ENCODE data around the gene CDO1. TPM values are rescaled to one million over a fixed set of nuclear protein-coding genes. Genes with fewer than 3 reads are reported as not detected.
"Not testable (repeated sequence)": the region's sequence is repeated elsewhere in the genome, so short reads cannot be mapped to it uniquely, and the experiment has no call there.

CDO1 gene
- total RNA-seq, 1 donor from 2014 or later, result 26.8 TPM

GRCh38 chr5:115829913-115830312 lies 13.5 kb upstream of the CDO1 start:
- DNase-seq, result no peak

DNA sequence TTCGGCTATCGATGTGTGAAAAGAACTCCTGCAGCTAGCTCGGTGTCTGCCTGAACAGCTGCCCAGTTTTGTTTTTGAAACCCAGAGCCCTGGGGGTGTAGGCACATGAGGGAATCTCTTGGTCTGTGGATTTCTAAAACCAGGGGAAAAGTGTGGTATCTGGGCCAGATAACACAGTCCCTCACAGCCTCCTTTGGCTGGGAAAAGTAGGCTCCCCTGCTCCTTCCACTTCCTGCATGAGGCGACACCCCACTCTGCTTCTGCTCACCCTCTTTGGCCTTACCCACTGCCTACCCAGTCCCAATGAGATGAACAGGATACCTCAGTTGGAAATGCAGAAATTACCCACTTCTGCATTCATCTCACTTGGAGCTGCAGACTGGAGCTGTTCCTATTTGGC lies 9.5 kb upstream of the CDO1 start:
- no peak for DNase-seq

GRCh38 chr5:115824983-115825382 lies 8.5 kb upstream of the CDO1 start:
- not testable (repeated sequence) for DNase-seq

DNA sequence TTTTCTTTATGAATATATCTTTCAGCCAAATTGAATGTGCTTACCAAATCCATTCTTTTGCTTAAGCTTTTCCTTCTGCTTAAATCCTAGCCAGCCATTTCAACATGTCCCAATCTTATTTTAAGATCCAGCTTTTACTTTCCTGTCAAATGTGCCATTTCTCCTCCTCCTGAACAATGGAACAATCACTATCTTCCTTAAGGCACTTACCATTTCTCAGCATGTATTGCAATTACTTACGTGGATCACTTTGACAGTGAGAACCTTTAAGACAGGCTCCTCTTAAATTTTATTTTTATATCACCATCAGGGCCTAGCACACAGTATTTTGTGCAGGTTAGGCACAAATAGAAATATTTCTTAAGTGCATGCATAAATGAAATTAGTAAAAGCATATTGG lies 4.4 kb upstream of the CDO1 start:
- no peak for DNase-seq

- DNase-seq, result no peak
These were observed 2.4 kb upstream of the CDO1 start for GRCh38 chr5:115818821-115819220.

GRCh38 chr5:115817386-115817785 lies 927 bp upstream of the CDO1 start:
- DNase-seq, result no peak

DNA sequence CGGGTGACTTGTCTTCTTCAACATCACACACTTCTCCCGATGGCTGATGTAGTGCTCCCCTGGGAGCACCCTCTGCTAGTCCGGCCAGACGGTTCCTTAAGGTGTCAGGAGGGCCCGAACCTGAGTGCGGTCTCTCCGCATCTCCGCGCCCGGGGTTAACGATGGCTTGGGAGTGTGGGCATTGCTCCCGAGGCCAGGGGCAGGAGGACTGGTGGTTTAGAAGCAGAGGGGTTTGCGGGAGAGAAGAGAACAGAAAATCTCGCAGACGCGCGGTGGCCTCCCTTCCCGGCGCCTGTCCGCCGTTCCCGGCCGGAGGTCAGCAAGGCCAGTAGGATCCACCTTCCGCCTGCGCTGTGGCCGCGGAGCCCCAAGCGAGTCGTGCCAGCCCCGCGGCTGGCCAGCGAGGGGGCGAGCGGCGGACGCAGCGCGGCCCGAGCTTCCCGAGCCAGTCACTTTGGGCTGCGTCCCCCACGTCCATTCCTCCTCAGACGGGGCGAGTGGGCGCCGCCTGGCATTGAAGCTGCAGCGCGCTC lies 700 bp downstream of the CDO1 start:
- no peak for DNase-seq

DNA sequence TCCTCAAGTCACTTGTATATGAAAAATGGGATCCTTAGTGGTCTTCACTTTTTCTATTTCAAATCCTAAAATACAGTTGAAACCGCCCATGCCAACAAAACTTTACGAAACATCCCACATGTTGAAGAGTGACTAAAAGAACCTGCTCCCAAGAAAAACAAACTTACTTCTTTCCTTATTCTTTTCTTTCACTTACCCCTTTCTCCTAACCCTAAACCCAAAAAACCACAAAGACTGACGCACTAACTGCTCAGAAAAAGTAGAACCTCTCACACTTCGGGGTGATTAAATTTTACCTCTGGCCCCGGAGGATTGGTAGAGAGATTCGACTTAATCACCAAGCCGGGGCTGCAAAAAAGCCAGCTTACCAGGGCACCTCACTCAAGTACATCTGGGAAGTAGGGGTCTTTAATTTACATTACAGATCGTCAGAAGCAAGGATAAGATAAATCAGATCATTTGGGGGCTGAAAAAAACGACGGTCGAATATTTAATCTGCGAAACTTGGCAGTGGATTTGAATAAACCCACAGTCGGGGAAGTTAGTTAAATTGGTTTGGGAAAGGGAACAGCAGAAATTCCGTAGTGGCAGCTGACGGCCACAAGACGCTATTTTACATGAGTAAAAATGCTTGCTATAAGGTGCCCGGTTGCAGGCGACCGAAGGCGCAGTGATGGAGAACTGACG lies 1.3 kb downstream of the CDO1 start:
- DNase-seq, result no peak

DNA sequence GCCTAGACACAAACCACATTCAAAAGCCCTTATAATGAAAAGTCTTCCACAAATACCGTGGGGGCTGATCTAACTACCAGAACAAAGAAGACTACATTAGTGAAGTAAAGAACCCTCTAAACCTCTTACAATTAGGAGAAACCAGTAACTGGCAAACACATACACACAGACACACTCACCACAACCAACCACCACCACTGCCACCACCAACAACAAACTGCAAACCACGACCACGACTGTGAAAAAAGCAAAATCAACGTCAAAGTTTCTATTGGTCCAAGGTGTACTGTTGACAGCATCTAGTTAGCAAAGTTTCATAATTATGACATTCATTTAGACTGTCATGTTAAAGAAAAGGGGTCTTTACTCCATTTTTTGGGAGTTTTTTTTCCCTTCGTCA lies 2.7 kb downstream of the CDO1 start:
- DNase-seq, result no peak

GRCh38 chr5:115812372-115812771 lies 4.1 kb downstream of the CDO1 start:
- no peak for DNase-seq

DNA sequence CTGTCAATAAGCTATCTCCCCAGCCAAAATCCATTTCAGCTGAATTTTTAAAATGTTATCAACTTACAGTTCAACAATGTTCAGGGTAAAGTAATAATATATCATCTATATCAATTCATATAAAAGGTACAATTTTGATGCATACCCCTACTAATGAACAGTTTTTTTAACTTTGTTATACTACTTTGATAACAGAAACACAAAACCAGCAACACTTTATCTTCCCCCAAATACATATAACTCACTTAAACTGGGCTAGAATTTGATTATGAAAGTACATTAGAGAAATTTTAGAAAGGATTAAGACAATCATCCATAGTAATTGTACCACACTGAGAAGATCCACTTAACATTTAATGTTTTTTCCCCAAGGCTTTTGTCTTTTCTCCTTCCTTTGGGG lies 5.1 kb downstream of the CDO1 start:
- no peak for DNase-seq

DNA sequence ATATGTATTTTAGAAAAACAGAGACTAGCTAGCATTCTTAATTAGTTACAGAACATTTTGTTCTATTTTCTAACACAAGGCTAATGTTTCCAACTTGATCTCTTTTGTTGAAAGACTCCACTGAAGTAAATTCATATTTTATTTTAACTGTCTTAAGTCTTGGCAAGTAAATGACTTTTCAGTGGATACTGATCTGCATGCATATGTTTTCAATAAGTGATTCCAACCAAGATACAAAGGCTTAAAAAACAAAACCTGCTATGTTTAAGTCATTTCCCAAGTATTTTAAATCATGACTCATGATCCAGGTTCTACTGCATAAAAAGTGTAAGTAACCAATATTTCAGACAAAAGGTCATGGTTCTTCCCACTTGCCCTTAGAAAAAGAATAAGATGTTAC lies 5.7 kb downstream of the CDO1 start:
- peak; percentile 77 for DNase-seq

GRCh38 chr5:115809946-115810345 lies 6.5 kb downstream of the CDO1 start:
- DNase-seq, result no peak

DNA sequence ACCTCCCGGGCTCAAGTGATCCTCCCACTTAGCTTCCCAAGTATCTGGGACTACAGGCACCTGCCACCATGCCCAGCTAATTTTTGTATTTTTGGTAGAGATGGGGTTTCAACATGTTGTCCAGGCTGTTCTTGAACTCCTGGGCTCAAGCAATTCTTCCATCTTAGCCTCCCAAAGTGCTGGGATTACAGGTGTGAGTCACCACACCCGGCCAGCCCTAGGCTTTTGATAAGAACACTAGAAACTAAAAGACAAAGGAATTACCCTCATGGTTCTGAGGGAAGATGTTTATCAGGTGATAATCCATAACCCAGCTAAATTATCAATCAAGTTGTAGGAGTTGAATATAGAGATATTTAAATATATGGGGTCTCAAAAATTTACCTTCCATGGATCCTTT lies 8.4 kb downstream of the CDO1 start:
- not testable (repeated sequence) for DNase-seq

DNA sequence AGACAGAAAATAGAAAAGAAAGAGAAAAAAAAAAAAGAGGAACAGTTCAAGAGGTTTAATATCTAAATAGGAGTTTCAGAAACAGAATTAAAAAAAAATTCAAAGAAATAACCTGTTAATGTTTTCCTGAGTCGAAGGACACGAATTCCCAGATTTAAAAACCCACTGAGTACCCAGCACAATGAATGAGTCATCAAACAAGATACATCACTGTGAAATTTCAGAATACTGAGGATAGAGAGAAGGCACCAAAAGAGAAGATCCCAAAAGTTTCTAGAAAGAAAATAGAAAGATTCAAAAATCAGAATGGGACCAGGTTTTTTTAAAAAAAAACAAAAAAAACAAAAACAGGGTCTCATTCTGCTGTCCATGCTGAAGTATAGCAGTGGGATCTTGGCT lies 8.8 kb downstream of the CDO1 start:
- no peak for DNase-seq

DNA sequence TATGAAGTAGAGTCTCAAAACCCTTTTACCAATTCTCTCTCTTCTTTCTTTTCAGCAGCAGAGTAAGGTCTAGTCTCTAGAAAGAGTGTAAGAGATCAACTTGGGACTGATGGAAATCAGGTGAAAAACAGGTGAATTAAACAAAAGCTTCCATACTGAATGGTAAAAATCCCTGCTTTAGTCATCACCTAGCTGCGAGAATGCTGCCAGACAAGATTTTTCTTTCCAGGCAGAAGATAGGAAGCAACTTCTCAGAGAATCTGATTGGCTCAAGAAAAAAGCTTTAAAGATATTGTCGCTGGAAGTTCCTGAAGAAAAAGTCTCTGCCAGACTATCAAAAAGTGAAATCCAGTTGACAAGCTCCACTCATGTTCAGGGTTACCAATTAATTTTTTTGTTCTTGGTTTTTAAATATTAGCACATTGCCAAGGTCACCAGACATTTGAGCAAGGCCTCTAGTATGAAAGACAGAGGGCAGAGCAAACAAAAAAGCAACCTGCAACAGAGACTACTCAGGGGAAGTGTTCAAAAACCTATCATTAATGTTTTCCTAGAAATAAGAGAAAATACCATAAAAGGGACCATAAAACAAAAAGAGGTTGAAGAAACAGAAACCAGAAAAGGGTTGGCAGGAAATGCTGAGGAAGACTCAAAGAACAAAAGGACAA lies 9.3 kb downstream of the CDO1 start:
- no peak for DNase-seq

GRCh38 chr5:115801984-115802383 lies 14.5 kb downstream of the CDO1 start:
- no peak for DNase-seq

- no peak for DNase-seq
These were observed 15.3 kb downstream of the CDO1 start for GRCh38 chr5:115801152-115801551.

DNA sequence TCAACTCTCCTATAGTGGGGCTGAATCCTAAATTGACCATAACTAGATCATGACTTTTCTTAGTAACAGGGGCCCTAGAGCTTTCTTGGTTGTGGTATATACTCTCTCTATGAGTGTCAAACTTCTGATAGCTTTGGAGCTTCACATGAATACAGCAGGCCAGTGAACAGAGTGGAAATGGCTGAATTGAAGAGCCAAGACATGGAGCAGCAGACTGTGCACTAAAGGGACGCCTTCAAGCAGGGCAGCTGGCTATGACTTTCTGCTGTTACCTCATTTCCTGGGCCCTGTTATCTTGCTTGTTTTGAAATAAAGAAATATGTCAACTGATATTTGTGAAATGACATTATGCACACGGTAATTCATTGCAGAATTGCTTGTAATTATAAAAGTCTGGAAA lies 16.4 kb downstream of the CDO1 start:
- DNase-seq, result no peak

DNA sequence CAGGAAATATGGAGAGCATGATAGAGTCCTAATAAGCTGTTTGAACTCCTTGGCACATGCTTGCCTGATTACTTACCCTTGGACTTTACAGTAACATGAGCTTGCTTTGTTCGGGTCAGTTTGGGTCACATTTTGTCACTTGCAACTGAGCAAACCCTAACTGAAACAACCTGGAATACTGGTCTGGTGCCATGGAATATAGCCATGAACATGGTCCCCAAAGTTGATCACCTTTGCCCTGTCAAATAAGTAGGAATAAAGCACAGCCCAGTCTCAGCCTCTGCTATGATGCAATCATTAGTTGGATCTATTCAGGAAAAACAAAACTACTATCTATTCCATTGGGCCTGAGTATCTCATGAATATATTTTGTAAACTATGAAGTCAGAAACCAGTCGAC lies 18.2 kb downstream of the CDO1 start:
- no peak for DNase-seq

GRCh38 chr5:115796656-115797055 lies 19.8 kb downstream of the CDO1 start:
- no peak for DNase-seq

- DNase-seq, result no peak
These were observed 20.8 kb downstream of the CDO1 start for GRCh38 chr5:115795700-115796099.

- no peak for DNase-seq
These were observed 28.0 kb downstream of the CDO1 start for GRCh38 chr5:115788440-115788839.

DNA sequence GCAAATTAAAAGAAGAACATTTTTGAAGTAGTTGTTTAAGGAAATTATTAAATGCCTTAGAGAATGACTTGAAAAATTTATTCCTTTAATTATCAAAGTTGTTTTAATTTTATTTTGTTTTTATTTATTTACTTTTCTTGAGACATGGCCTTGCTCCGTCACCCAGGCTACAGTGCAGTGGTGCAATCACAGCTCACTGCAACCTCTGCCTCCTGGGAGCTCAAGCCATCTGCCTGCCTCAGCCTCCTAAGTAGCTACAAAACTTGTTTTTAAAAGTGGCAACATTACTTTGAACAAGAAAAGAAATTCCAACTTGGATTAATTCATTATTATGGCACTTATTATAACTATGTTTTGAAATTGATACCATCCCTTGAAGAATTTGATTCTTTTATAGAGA lies 29.0 kb downstream of the CDO1 start:
- DNase-seq, result no peak
